Astrocyte of the spinal cord (primary cell): ENCODE results near the gene PCDH15.

ENCODE experiments used
- DNase-seq: peaks from one replicate; pipeline ENCODE4 v3.0.0; 2011; ENCODE audit warnings: low read depth, low spot score
- H3K4me3 ChIP-seq: 2 replicates; pipeline ENCODE4 v1.5.1; 2011; ENCODE audit warnings: low read depth, mild to moderate bottlenecking, low read length, moderate library complexity
- CTCF ChIP-seq: IDR thresholded peaks from 2 replicates; pipeline ENCODE4 v1.5.1; 2012; ENCODE audit warnings: low read depth, mild to moderate bottlenecking, low read length, inconsistent platforms
- in situ Hi-C: cut with HindIII; loops from 2 replicates; pipeline ENCODE4 v1.10.0; 2017; ENCODE audit warnings: low sequenced_read_pairs

The PCDH15 gene

GRCh38 chr10:53852450-53853175 is 948.4 kb downstream of the PCDH15 start:
- DNase-seq, result no peak
- H3K4me3 ChIP-seq, result no peak overlapping the region
- in situ Hi-C loops, result no loop called here
- no peak for TF ChIP-seq CTCF

GRCh38 chr10:53846809-53847208 is 954.2 kb downstream of the PCDH15 start:
- H3K4me3 ChIP-seq, result no peak overlapping the region
- DNase-seq, result no peak
- TF ChIP-seq CTCF, result no peak
- in situ Hi-C loops, result no loop called here

- peak; percentile 42 for DNase-seq
- in situ Hi-C loops, result no loop called here
- no peak overlapping the region for H3K4me3 ChIP-seq
- no peak for TF ChIP-seq CTCF
Measured at GRCh38 chr10:53843736-53844362, 957.2 kb downstream of the PCDH15 start.

GRCh38 chr10:53841483-53842145 is 959.4 kb downstream of the PCDH15 start:
- in situ Hi-C loops, result no loop called here
- H3K4me3 ChIP-seq, result no peak overlapping the region
- no peak for TF ChIP-seq CTCF

GRCh38 chr10:53840653-53841052 is 960.4 kb downstream of the PCDH15 start:
- no peak for DNase-seq
- TF ChIP-seq CTCF, result no peak
- H3K4me3 ChIP-seq, result no peak overlapping the region
- in situ Hi-C loops, result no loop called here

More at GRCh38 chr10:53841483-53842145, 959.4 kb downstream of the PCDH15 start:
- DNase-seq, result no peak

- in situ Hi-C loops, result no loop called here
- peak; percentile 42 for DNase-seq
- no peak overlapping the region for H3K4me3 ChIP-seq
- TF ChIP-seq CTCF, result peak; percentile 49
Measured at GRCh38 chr10:53839440-53840039, 961.5 kb downstream of the PCDH15 start.
